Erythroblast (primary cell): ENCODE data around the gene GUCD1.

ENCODE experiments used
- GATA1 ChIP-seq: IDR thresholded peaks from 2 replicates; pipeline ENCODE4 v1.6.1; 2011; ENCODE audit warnings: low read depth, mild to moderate bottlenecking, control low read depth, low read length, moderate library complexity
- POLR2A ChIP-seq: IDR thresholded peaks from 2 replicates; pipeline ENCODE4 v1.6.1; 2011; ENCODE audit warnings: mild to moderate bottlenecking, low read length

- TF ChIP-seq POLR2A (no peak), GATA1 (no peak)
These were observed 33.0 kb upstream of the GUCD1 start for GRCh38 chr22:24587948-24588347.
